ENCODE results near the gene NBPF1. TPM values are rescaled to one million over a fixed set of nuclear protein-coding genes. Genes with fewer than 3 reads are reported as not detected.

NBPF1 gene
- total and polyA plus RNA-seq, 9 of the 15 experiments (the other 6 are each of a cell fraction or from before 2014, with no cell fraction given) = 5.2 to 42.6 (median 24.1) TPM

- TF ChIP-seq MEF2D (tag; conservative IDR thresholded peaks at IDR 0.05; ENCODE audit: low read depth) = peak; percentile 89
- TF ChIP-seq, protein P1, sequence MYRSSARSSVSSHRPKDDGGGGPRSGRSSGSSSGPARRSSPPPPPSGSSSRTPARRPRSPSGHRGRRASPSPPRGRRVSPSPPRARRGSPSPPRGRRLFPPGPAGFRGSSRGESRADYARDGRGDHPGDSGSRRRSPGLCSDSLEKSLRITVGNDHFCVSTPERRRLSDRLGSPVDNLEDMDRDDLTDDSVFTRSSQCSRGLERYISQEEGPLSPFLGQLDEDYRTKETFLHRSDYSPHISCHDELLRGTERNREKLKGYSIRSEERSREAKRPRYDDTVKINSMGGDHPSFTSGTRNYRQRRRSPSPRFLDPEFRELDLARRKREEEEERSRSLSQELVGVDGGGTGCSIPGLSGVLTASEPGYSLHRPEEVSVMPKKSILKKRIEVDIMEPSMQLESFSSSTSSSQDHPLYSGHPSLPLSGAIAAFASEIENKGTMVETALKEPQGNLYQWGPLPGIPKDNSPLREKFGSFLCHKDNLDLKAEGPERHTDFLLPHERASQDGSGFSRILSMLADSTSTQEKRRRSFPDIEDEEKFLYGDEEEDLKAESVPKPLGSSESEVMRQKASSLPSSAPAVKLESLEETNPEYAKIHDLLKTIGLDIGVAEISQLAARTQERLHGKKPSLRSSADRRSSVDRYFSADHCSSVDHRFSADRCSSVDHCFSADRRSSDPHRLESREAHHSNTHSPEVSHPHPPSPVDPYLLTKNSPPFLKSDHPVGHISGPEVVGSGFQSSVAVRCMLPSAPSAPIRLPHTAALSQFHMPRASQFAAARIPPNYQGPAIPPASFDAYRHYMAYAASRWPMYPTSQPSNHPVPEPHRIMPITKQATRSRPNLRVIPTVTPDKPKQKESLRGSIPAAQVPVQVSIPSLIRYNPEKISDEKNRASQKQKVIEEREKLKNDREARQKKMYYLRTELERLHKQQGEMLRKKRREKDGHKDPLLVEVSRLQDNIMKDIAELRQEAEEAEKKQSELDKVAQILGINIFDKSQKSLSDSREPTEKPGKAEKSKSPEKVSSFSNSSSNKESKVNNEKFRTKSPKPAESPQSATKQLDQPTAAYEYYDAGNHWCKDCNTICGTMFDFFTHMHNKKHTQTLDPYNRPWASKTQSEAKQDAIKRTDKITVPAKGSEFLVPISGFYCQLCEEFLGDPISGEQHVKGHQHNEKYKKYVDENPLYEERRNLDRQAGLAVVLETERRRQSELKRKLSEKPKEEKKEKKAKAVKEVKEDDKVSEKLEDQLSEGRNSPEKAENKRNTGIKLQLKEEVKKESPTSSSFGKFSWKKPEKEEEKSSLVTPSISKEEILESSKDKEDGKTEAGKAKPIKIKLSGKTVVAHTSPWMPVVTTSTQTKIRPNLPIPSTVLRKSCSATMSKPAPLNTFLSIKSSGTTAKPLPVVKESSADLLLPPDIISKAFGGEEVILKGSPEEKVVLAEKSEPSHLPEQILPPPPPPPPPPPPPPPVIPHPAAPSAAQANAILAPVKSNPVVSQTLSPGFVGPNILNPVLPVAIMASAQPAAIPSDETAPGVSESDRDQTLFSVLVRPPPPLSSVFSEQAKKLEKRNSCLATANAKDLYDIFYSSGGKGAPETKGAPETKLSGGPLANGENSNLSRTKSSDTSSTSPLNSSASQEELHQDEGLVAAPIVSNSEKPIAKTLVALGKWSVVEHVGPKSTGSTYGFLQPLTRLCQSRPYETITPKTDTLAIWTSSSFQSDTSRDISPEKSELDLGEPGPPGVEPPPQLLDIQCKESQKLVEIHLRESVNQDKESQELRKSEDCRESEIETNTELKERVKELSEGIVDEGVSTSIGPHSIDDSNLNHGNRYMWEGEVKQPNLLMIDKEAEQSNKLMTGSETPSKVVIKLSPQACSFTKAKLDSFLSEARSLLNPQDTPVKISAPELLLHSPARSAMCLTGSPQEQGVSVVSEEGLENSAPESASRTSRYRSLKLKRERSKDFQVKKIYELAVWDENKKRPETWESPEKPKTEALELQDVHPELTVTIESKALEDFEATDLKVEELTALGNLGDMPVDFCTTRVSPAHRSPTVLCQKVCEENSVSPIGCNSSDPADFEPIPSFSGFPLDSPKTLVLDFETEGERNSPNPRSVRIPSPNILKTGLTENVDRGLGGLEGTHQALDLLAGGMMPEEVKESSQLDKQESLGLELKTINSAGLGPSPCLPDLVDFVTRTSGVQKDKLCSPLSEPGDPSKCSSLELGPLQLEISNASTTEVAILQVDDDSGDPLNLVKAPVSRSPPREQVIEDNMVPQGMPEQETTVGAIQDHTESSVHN (IDR thresholded peaks at IDR 0.05; ENCODE audit: borderline replicate concordance in 1 of 2, low read depth in 1 of 2) = peak; percentile 90 to 91; a peak in 3 of 4 replicates
- TF ChIP-seq ZMIZ1 (IDR thresholded peaks at IDR 0.05; ENCODE audit: low read depth in 2 of 2, low read length in 2 of 2) = peak in 1 of 2 experiments; percentile 94; a peak in 2 of 4 replicates
- TF ChIP-seq NCOA1 (IDR thresholded peaks at IDR 0.05; ENCODE audit: low read depth) = peak; percentile 93
- peak; percentile 89 for TF ChIP-seq CREM (IDR thresholded peaks at IDR 0.05; ENCODE audit: low read depth)
- TF ChIP-seq RUNX1 (IDR thresholded peaks at IDR 0.05; ENCODE audit: low read depth) = peak; percentile 97
- TF ChIP-seq ZNF589 (CRISPR knock-in tag; IDR thresholded peaks at IDR 0.05; ENCODE audit: low read depth) = peak; percentile 97
- peak; percentile 93 for TF ChIP-seq ZNF584 (CRISPR knock-in tag; IDR thresholded peaks at IDR 0.05; ENCODE audit: low read depth)
- TF ChIP-seq BCOR (IDR thresholded peaks at IDR 0.05) = peak; percentile 84
- TF ChIP-seq KHSRP (IDR thresholded peaks at IDR 0.05) = peak; percentile 84; the same call in 1 of the 2 replicates
- TF ChIP-seq HEY1 (CRISPR knock-in tag; IDR thresholded peaks at IDR 0.05; ENCODE audit: borderline replicate concordance) = peak; percentile 88
- peak; percentile 72 for TF ChIP-seq EP400 (IDR thresholded peaks at IDR 0.05)
- TF ChIP-seq EP300 (IDR thresholded peaks at IDR 0.05; ENCODE audit: low read length) = peak; percentile 92
Measured at GRCh38 chr1:16519255-16519951, 94.0 kb downstream of the NBPF1 start (continued).
